Amniotic stem cell (primary cell): Measurements from ENCODE around the gene POLR1G.
"Not testable (repeated sequence)": the region's sequence is repeated elsewhere in the genome, so short reads cannot be mapped to it uniquely, and the experiment has no call there.

Experiments
- DNase-seq: peaks from one replicate; lab custom pipeline; 2025; lab: John Stamatoyannopoulos, UW

The POLR1G gene

DNA sequence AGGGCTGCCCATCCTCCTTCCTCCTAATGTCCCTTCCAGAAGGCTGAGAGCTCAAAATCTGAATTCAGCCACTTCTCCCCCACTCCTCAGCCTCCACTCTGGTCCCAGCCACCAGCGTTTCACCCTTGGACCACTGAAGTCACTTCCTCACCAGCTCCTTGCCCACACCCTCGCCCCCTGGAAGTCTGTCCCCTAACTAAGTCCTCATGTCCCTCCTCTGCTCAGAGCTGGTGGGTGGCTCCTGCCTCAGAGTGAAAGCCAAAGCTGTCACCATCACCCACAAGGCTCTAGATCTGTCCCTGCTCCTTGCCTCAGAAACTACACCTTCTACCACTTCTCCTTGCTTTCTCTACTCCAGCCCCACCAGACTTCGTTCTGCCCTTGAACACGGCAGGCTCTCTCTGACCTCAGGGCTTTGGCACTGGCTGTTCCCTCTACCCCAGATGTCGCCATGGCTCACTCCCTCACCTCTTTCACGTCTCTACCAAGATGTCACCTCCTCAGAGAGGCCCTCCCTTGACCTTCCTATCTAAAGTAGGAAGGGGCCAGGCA lies 15.6 kb downstream of the POLR1G start:
- DNase-seq = no peak

DNA sequence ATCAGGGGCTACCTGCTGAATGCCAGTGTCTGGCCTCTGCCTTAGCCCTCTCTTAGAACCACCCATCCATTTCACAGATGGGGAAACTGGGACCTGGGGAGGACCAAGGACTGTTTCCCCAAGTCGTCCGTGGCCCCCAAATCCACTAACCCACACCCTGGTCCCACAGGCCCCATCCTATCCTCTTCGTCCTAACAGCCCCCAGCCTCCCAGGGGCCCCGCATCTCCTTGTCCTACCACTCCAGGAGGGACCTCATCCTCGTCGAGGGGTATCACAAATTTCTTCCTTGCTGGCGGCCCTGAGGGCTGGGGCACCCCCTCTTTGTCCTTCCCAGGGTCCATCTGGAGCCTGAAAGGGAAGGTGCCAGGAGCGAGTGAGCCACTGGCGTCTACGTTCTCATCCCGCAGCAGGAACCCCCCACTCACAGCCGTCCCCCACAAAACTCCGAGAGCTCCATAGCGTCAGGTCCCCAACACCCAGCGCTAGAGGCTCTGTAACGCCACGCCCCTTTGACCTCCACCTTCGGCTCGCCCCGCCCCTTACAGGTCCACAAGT lies 16.7 kb downstream of the POLR1G start:
- no peak for DNase-seq

DNA sequence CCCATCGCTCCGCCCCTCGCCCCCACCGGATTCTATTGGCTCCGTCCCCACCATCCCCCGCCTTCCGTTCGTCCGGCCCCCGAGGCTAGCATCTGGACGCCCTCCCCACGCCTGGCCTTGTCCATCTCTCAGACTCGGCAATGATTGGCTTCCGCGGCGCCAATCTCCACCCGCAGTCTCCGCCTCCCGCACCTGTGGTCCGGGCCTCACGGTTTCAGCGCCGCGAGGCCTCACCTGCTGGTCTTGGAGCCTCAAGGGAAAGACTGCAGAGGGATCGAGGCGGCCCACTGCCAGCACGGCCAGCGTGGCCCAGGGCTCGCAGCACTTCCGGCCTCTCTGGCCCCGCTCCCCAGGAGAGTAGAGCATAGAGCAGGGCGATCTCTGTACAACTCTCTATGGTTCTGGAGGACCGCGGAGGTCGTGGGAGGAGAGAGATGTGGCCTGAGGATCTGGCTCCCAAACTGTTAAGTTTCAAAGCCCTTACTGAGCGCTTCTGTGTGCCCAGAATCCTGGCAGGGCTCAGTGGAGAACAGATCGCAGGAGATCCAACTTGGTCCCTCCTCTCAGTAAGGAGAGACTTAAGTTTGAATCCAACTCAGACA lies 17.2 kb downstream of the POLR1G start, which contains the start of gene ERCC1:
ERCC1 (minus strand) TSS at position 329 of the 602 bp plus-strand sequence. CDS start 543 bp downstream, outside the sequence.
- peak; percentile 90 for DNase-seq

- peak; percentile 82 for DNase-seq
Measured at GRCh38 chr19:45424191-45425058, 18.0 kb downstream of the POLR1G start.

GRCh38 chr19:45428384-45429231 lies 22.2 kb downstream of the POLR1G start:
- DNase-seq = peak; percentile 24

DNA sequence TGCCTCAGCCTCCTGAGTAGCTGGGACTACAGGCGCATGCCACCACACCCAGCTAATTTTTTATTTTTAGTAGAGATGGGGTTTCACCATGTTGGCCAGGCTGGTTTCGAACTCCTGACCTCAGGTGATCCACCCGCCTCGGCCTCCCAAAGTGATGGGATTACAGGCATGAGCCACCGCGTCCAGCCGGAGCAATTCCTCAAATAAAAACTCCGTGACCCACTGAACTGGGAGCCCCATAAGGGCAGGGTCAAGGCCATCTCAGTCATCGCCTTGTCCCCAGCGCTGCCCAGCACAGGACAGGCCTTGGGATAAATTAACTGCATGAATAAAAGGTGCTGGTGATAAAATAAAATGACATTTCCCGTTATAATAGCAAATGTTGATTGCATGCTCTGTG lies 23.5 kb downstream of the POLR1G start:
- DNase-seq = not testable (repeated sequence)

DNA sequence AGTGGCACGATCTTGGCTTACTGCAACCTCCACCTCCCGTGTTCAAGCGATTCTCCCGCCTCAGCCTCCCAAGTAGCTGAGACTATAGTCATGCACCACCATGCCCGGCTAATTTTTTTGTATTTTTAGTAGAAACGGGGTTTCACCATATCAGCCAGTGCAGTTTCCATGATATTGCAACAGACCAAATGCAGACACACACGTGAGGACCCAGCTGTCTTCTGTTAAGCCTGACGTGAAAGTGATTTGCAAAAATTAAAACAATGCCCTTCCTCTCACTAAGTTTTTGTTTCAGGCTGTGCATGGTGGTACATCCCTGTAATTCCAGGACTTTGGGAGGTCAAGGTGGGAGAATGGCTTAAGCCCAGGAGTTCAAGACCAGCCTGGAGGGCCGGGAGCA lies 24.6 kb downstream of the POLR1G start:
- DNase-seq = not testable (repeated sequence)

- DNase-seq = not testable (repeated sequence)
Measured at GRCh38 chr19:45432543-45432942, 26.1 kb downstream of the POLR1G start.

- no peak for DNase-seq
Measured at GRCh38 chr19:45437328-45437727, 30.9 kb downstream of the POLR1G start.

GRCh38 chr19:45439190-45439568 lies 32.7 kb downstream of the POLR1G start:
- no peak for DNase-seq

DNA sequence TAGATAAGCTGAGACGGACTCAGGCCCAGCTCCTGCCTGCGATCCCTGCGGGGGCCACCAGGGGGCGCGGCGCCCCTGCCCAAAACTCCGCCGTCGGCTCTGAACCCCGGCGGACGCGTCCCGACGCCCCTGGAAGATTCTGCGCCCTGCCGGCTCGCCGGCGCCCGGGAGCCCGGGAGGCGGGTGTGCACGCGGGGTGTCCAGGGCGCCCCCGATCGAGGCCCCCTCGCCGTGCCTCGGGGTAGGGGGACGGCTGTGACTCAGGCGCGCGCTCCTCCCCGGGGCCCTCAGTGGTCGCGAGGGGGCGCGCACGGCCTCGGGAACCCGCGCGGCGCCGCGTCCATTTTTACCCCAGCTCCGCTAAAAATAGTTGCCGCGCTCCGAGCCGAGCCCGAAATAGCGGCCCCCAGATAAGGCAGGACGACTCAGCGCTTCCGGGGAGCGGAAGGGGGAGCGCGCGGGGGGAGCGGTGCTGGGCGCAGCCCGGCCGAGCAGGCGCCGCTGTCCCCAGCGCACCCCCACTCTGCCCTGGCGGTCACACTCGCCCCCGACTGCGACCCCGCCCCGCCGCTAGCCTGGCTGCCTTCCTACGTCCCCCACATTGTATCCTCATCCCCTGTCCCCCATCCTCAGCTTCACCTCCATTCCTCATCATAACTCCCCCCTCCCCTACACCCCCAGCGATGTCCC lies 33.3 kb downstream of the POLR1G start:
- DNase-seq = peak; percentile 76

- DNase-seq = no peak
Measured at GRCh38 chr19:45440259-45440638, 33.8 kb downstream of the POLR1G start.

DNA sequence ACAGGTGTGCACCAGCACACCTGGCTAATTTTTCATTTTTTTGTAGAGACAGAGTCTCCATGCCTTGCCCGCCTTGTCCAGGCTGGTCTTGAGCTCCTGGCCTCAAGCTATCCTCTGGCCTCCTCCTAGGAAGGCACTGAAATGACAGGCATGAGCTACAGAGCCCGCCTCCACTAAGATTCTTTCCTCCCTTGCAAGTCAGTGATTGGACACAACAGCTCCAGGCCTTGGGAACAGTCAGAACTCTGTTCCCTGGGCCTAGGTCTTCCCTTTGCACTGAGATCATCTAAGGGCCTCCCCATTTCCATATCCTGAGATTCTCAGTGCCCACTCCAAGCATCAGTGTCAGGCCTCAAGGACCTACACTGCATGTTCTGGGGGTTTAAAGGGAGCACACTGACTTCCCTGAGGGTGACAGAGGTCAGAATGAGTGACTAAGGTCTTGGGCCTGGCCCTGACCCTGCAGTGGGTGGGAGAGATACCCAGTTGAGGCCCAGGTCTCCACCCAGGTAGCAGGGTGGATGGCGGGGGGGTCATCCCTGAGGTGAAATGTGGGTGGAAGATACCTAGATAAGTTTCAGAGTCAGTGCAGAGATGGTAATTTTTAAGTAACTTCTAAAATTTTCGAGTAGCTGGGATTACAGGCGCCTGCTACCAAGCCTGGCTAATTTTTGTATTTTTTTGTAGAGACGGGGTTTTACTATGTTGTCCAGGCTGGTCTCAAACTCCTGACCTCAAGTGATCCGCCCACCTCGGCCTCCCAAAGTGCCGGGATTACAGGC lies 34.6 kb downstream of the POLR1G start:
- no peak for DNase-seq

DNA sequence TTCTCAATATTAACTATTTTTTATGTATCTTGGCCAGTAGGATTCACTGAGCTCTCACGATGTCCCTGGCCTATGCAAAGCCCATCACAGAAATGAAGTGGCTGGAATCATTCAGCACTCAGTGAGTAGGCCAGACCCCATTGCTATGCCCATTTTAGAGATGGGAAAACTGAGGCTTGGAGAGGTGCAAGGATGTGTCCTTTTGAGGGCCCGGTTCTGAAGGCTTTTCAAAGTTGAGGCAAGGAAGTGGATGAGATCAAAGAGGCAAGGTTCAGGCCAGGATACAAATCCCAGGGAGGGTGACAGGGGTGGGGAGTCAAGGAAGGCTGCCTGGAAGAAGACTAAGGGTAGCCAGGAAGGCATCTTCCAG lies 35.9 kb downstream of the POLR1G start:
- DNase-seq = no peak

- no peak for DNase-seq
Measured at GRCh38 chr19:45442778-45443461, 36.5 kb downstream of the POLR1G start.

DNA sequence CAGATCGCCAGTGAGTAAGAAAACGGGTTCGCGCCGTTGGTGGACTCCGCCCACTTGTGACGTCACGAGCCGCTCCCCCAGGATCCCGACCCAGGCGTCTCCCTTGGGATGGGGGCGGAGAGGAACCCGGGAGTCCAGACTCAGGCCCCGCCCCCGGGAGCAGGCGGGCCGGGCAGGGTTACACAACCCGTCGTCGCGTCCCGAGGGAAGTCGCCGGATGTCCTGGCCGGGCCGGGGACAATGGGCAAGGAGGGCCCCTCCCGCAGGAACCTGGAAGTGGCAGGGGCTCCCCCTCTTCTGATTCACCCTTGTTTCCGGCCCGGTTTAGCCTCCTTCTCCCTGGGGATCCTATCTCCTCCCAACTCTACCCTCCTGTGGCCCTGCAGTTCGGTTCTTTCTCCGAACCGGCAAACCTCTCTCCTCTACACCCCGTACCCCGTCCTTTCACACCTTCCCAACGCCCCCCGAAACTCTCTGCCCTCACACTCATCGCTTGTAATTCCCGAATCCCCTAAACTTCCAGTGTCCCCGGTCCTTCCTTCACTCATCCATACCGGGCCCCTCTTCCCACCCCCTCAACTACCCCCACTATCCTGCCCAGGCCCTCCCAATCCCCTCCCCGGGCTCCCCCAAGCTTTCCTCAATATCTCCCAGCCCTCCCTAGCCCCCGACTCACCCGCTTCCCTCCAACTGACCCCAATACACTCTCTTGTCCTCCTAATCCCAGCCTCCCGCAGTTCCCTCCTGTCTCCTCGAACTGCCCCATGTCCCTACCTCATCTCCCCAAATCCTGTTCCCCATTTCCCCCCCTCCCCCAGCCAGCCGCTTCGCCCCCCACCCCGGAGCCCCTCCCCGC lies 37.2 kb downstream of the POLR1G start:
- peak; percentile 83 for DNase-seq

GRCh38 chr19:45444318-45445041 lies 38.0 kb downstream of the POLR1G start:
- peak; percentile 76 for DNase-seq

DNA sequence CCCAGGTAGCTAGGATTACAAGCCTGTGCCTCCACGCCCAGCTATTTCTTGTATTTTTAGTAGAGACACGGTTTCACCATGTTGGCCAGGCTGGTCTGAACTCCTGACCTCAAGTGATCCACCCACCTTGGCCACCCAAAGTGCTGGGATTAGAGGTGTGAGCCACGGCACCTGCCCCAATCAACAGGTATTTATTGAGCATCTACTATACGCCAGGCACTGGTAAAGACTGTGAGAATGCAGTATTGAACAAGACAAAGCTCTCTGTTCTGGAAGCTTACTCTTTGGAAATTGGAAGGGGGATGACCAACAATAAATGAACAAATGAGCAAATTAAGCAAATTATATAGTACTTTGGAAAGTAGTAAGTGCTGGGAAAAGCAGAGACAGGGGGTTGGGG lies 38.7 kb downstream of the POLR1G start:
- no peak for DNase-seq
